HG03108 (cell line): ENCODE results near the gene SHISAL1.

Source experiments
- ATAC-seq: cut with Tn5 transposase; IDR thresholded peaks from one replicate; pipeline ENCODE4 v1.9.1; 2021; ENCODE audit warnings: moderate library complexity; ENCODE audit not compliant: unreplicated experiment

The SHISAL1 gene

DNA sequence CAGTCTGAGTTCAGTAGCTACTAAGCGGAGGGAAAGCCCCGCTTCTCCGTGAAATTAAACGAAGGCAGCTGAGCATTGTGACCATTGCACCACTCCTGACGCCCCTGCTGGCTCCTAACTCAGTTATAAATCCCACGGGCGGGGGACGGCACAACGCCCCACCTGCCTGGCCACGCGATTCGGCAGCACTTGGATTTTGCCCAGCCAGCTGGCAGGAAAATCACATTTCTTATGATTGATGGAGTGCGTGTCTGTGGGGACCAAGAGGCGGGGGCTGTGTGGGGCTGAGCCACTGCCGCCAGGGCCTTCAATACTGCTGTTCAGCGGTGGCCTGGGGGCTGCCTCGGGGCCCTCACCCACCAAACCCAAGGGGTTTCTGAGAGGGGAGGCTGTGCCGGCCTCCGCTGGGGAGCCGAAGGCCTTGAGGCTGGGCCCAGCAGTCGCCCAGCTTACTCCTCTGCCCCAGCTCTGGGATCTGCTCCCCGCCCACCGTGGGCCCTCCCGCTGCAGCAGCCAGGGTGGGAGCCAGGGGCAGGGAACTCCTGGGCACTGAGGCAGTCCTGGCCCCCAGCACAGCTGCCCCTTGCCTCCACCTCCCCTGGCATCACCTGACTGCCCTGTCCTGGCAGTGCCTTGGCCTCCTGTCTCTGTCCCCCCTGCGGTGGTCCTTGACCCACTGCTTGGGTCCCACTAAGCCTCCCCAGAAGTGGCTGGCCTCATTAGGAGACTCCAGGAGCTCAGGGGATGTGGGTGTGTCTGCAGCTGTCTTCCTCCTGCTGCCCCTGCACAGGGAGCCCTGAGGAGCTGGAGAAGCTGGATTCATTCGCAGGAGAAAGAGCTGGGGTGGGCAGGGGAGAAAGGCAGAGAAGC lies 30.7 kb downstream of the SHISAL1 start:
- no peak for ATAC-seq

DNA sequence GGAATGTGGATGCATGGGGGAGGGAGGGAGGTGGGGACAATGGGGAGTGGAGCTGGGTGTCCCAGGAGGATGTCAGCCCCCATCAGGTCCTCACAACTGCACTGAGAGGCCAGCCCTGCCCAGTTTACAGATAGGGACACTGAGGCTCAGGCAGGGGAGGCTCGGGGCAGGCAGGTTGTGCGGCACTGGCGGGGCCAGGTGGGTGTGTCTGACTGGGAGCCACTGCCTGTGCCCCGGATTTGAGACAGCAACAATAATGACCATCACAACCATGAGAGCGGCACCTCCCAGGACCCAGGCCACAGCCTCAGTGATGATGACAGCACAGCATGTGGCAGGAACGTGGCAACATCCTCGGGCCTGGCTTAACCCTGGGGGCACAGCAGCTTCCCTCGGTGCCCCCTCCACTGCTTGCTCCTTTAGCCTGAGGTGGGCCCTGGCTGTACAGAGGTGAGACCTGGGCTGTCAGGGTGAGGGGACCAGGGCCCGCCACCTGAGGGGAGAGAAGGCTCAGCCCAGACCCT lies 32.0 kb downstream of the SHISAL1 start:
- no peak for ATAC-seq

DNA sequence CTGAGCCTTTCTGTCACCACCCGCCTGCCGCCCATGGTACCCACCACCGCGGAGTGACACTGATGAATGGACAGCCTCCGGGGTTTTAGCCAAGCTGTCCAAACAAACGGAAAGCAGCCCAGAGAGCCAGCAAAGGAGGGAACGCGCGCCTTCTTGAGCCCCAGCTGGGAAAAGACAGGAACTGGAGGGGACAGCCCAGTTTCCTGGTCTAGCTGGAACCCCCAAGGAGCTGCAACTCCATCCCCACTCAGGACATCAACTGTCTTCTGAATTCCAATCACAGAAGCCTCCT lies 33.7 kb downstream of the SHISAL1 start:
- no peak for ATAC-seq

DNA sequence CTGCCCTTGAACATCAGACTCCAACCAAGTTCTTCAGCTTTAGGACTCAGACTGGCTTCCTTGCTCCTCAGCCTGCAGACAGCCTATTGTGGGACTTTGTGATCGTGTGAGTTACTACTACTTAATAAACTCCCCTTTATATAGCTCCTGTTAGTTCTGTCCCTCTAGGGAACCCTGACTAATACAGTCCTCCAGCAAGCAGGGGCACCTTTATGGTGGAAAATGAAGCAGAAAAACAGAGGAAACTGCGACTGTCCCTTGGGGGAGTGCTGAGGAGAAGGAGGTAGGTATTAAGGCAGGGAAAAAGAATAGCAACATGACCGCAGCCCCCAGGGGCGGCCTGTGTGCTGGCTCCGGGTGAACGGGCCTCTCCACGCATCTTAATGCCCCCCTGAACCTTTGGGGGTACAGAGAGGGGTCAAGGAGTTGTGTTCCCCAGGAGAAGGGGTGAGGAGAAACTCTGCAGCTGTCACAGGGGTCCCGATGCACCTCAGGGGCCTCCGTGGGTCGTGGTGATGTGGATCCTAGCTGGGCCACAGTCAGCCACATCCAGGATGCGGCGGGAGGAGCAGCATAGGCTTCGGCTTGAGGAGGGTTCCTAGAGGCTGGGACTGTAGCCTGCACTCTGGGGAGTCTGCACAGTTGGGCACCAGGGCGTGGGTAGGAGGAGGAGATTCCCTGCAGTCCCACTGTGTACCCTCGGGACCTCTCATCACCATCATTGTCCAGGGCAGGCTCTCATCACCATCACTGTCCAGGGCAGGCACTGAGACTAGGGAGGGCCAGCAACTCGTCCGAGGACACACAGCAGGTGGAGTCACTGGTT lies 34.3 kb downstream of the SHISAL1 start:
- no peak for ATAC-seq

DNA sequence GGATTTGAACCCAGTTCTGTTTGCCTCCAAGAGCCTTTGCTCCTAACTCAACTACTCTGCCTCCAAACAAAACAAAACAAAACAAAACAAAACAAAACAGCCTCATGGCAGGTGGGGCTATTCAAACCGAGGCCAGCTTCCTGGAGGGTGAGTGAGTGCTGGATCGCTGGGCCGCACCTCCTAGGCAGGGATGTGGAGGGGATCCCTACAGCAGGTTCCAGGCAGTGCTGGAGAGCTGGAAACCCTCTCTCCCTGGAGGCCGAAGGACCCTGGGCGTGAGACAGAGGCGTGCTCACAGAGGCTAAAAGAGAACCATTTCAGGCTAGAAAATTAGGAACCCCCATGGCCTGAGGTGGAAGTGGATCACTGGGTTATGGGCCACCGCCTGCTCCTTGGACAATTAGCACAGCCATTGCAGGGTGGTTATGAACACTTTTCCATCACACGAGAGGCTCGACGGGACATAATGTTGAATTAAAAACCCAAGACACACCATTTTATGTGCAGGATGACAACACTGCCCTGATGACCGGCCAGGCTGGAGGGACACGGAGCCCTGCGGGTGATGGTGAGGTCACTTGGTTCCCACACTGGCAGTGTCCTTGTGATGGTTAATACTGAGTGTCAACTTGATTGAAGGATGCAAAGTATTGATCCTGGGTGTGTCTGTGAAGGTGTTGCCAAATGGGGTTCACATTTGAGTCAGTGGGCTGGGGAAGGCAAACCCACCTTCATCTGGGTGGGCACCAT lies 35.2 kb downstream of the SHISAL1 start:
- ATAC-seq, result no peak

DNA sequence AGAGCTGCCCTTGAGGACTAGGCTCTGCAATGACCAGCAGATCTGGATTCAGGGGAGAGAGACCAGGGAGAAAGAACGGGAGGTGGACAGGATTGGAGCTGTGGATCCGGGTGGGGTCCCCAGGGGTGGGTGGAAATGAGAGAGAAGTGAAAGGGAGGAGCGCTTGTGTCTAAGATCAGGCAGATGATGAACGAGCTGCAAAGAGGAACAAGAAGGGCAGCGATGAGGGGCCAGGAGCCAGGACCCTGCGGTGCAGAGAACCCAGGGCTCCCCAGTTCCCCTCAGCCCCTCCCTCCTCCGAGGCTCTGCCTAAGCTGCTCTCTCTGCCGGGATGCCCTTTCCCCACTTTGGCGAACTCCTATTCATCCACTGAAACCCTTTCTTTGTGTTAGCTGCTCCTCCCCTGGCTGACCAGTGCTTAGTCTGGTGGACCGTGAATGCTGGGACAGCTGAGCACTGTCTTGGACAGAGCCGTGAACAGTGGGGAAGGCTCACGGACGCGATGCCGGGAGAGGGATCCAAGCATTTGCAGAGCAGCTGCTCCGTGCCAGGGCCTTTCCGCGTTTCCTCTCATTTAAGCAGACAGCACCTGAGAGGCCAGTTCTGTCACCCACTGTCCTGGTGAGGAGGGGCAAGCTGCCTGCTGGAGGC lies 35.9 kb downstream of the SHISAL1 start:
- no peak for ATAC-seq

DNA sequence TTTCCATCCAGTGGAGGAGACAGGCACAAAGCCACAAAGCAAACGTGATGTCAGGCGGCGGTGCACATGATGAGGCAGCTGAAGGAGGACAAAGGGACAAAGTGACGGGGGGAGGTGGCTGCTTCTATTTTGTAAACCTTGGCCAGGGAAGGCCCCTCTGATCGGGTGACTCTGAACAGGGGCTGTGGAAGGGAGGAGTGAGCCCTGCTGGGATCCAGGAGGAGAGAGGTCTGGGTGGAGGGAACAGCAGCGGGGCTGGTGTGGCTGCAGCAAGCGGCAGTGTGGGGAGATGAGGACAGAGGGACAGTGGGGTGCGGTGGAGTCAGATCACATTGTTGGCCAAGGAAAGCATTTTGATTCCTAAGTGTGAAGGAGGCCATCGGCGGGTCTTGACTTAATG lies 36.7 kb downstream of the SHISAL1 start:
- ATAC-seq, result no peak

DNA sequence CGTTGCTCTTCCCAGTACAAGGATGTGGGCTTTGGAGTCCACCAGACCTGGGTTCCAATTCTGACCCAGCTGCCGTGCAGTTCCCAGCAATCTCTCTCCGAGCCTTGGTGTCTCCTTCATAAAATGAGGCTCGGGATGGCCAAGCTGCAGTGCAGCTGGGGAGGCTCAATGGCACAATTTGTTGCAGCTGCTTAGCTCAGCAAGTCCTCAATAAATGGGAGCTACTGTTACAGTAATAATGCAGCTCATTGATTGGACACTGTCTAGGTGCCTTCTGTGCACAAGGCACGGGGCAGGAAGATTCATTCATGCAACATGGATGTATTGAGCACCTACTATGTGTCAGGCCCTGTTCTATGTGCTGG lies 37.1 kb downstream of the SHISAL1 start:
- ATAC-seq, result no peak

DNA sequence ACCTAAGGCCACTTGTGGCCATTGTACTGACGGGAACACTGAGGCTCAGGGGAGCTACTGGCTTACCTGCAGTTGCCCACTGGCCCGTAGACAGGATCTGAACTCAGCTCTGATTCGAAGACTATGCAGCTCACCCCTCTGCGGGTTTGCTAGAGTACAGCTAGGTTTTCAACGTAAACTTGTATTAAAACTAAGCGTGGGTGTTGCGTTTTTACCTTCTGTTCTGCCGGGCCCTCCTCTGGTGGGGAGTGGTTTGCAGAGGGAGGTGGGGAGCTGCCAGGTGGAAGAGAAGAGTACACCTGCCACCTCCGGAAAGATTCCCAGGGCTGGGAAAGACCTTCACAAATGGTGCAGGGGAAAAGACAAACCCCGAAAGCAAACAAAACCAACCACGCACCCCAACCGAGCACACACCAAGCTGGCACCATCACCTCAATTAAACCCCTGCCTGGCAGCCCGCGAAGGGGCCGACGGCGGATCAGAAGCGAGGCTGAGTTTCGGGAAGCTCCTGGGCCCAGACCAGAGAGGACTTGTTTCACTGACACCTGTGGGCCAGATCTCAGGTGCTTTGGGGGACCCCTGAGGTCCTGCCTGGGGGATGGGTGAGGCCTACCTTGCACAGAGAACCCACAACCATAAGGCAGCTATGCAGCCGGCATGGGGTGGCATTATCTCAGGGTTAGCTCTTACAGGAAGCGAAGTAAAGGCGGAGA lies 37.7 kb downstream of the SHISAL1 start:
- ATAC-seq, result no peak

DNA sequence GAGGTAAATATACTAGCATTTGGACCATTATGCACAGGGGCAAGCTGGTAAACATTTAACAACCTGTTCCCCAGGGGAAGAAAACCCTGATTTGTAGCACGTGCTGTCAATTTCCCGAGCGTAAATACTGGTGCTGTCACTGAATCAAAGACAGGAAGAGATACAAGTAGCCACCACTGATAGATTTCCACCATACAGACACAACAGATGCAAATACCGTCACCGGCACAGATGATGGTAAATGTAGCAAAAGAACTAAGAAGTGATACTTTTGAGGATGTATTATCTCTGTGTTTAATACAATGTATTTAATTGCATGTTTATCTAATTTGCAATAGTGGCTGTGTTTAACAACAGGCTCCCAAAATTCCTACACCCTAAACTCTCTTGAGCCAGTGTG lies 39.6 kb downstream of the SHISAL1 start:
- ATAC-seq, result no peak

DNA sequence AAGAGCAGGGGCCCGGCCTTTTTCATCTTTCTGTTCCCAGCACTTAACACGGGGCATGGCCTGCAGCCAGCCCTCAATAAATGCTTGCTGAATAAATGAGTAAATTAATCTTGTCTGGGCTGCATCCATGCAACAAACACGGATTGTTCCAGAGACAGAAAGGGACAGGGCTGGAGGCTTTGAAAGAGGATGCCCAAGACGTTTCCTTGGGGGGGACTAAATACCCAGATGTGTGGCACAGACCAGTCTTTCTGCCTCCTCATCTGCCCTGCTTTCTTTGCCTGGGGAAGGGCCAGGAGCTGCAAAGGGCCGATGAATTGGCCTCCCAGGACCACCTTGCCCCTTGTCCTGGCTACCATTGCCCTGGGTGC lies 40.4 kb downstream of the SHISAL1 start:
- ATAC-seq, result no peak

DNA sequence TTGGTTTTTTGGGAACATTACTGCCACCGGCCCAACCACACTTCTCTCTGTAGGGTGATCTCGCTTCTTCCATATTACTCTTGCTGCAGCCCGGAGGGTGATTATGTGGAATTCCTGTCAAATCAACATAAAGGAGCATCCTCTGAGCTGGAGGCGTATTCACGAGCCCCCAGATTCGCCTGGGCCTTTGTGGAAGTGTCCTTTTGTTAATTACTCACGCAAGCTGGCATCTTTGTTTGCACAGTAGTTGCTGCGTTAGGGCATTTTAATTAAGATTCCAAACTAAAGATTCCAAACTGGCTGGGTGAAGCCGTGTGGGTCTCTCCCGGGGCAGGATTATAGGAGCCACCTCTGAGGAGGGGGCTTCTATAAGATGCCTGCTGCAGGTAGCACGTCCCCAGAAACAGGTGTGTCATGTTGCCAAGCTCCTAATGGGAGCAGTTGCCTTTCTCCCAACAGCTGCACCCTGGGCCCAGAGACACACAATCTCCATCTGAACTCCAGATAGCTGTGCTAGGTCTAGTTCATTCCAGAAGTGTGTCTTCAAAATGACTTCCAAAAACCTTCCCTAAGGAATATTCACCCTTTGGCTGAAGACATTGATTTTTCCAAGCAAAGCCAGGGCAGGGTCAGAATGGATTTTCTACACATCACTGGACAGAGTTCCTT lies 40.9 kb downstream of the SHISAL1 start:
- ATAC-seq, result no peak

DNA sequence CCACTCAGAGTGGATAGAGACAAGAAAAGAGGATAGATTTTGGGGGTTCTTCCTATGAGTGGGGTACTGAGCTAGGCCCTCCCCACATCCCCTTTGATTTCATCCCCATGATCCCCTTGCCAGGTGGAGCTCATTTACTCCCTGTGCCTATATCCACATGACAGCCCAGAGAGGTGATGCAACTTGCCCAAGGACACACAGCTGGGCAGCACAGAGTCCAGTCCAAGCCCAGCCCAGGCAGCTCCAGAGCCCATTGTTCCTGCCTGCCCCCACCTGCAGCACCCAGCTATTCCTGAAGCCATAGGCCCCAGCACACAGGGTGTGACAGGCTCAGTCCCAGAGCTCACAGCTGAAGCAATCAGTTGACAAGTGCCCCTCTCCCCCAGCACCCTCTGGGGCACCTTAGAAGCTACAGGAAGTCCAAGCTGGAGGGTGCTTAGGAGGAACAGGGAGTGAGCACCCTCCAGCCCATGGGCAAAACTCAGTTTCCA lies 41.7 kb downstream of the SHISAL1 start:
- no peak for ATAC-seq

DNA sequence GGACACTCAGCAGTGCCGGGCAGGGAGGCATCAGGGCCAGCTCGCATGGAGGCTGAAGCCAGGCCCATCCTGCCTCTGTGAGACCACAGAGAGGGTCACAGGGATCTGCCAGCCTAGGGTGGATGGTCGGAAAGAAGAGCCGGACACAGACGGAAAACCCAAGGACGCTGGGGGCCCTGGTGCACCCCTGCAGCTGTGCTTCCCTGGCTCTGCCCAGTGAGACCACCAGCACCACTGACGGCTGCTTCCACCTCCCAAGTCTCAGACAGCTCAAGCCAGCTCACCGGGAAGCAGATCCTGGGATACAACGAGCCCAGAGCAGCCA lies 42.2 kb downstream of the SHISAL1 start:
- no peak for ATAC-seq

DNA sequence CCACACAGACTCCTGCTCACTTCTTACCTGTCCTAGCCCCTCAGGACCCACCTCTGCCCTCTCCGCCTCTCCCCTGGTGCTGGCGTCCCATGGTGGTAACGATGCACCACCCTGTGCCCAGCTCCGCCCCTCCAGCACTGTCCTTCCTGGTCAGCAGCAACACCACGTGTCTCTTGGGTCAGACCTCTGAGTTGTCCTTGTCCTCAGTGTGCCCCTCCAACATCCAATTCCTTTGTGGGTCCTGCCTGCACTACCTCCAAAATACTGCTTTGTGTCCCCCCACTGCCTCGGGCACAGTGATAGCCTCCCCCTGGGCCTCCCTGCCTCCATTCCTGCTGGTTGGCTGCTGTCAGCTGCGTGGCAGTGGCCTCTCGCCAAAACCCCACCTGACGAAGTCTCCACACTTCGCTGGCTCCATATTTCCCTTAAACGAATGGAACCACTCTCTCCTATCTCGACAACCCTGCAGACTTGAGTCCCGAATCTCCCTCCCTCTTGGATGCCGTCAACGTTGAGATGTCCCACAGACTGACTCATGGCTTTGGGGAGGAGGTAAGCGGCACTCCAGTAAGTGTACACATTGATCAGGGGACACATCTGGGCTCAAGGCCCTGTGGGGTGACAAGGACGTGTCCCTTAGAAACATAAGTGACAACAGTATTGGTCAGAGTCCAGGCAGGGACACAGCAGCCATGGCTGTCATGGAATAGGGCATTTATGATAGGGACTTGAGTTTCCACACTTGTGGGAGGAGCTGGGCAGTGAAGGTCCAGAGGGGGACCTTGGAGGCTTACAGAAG lies 42.8 kb downstream of the SHISAL1 start:
- no peak for ATAC-seq

DNA sequence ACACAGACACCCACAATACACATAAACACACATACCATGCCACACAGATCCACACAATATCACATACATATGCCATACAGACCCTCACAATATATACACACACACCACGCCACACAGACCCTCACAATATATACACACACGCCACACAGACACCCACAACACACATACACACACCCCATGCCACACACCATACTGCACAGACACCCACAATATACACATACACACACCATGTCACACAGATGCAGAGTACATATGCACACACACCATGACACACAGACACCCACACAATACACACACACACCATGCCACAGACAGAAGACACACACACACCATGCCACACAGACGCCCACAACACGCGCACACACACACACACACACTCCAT lies 43.6 kb downstream of the SHISAL1 start:
- ATAC-seq, result no peak

DNA sequence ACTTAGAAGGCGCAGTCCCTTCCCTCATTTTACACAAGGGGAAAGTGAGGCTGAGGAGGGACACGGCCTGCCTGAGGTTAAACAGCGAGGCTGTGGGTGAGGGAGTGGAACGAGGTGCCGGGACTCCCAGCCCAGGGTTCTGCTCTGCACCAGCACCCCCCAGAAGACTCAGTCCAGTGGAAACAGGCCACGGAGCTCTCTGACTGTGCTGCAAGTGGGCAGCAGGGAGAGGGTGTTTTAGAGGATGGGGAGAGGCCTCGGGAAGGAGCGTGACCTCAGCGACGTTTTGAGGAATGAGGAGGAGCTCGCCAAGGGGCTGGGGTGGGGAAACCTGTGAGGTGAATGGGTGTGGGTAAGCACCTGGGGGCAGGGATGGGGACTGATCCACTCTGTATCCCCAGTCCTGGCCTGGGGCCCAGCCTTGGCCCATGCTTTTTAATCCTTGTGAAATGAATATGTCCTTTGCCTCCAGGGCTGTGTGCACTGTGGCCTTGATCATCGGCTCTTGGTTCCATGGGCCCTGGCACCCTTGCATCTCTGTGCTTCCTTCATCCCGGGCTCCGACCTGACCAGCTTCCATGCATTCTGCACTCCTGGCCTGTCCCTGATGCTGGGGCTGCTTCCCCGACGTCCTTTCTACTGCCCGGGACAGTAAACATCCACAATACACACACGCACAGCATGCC lies 44.2 kb downstream of the SHISAL1 start:
- no peak for ATAC-seq

DNA sequence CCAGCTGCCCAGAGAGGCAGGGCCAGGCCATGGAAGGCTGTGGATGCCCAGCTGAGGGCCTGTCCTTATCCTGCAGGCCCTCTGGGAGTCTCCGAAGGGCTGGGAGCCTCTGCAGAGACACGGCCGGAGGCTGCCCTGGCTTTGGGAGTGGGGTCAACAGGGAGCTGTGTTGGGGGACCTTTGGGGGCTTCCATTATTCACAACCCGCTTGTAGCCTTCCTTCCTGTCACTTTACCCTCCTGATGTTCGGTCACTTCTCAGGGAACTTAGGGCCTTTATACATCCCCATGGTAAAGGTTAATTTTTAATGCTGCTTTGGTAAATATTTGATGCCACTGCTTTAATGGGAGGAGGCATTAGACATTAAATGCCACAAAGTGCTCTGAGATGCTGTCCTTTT lies 44.9 kb downstream of the SHISAL1 start:
- ATAC-seq, result no peak
